SK-MEL-5 (cell line): ENCODE measurements around the gene ADGRL1. TPM values are rescaled to one million over a fixed set of nuclear protein-coding genes. Genes with fewer than 3 reads are reported as not detected.

Experiments used
- DNase-seq: peaks from one replicate; pipeline ENCODE4 v3.0.0-alpha.2; 2016; ENCODE audit warnings: low read depth, low spot score
- in situ Hi-C: cut with HindIII; loops from 2 replicates; pipeline ENCODE4 v1.10.0; 2016; ENCODE audit warnings: low sequenced_read_pairs, high pct_unique_total_duplicates, low pct_unique_long_range_greater_than_20kb
- total RNA-seq: library from RNA; depleted of rRNA; stranded (reverse); fragments of >200 nt; shearing (Covaris generic); gene quantifications from 2 replicates; pipeline ENCODE4 v1.2.3, GENCODE V29; 2014

Gene ADGRL1
- total RNA-seq, 1 experiment from 2014 or later, result 5.0 TPM

GRCh38 chr19:14175351-14175792 lies 30.6 kb downstream of the ADGRL1 start:
- in situ Hi-C loops, result no loop called here
- no peak for DNase-seq

- DNase-seq, result no peak
- in situ Hi-C loops, result no loop called here
Observed at GRCh38 chr19:14174883-14175282, 31.1 kb downstream of the ADGRL1 start.

DNA sequence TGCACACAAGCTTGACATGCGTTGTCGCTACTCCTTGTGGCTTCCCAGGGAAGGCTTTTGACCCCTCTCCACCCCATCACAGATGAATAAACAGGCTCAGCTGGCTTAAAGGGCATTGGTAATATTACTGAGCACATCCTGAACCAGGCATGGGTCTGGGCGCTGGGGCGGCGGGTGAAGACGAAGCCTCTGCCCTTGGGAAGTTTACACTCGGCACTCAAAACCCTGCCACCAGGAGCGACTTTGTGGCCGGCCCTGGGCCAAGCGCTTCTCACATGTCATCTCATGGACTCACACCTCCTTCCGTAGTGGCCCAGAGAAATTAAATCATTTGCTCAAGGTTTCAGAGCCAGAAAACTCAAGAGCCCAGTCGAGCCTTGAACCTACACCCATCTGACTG lies 37.0 kb downstream of the ADGRL1 start:
- DNase-seq, result no peak
- in situ Hi-C loops, result no loop called here

DNA sequence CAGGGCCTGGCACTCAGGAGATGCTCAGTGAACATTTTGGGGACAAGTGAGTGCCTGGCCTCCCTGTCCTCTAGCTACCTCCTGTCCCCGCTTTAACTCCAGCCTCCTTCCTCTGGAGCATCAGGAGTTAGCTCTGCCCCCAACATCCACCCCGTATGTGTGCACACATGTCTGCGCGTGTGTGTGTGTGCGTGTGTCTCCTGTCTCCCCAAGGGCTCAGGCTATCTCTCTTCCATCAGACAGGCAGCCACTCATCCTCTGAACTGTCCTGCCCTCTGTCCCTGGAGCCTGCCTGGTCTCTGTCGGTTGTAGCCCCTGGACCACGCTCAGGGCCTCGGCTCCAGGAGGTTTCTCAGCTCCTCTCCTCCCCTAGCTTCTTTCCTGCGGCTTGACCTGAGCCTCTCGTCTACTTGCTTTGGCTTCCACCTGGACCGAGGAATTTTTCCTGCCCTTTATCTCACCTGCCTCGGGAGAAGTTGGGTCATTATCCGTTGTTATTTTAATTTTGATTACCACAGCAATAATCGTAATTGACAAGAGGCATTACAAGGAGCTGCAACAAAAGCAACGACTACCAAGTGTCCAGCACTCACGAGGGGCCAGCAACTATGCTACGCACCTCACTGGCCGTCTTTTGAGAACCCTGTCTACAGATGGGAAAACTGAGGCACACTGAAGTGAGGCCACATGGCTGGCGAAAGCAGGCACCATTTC lies 37.6 kb downstream of the ADGRL1 start:
- in situ Hi-C loops, result no loop called here
- DNase-seq, result no peak

GRCh38 chr19:14167576-14168138 lies 38.3 kb downstream of the ADGRL1 start:
- DNase-seq, result no peak
- in situ Hi-C loops, result no loop called here

DNA sequence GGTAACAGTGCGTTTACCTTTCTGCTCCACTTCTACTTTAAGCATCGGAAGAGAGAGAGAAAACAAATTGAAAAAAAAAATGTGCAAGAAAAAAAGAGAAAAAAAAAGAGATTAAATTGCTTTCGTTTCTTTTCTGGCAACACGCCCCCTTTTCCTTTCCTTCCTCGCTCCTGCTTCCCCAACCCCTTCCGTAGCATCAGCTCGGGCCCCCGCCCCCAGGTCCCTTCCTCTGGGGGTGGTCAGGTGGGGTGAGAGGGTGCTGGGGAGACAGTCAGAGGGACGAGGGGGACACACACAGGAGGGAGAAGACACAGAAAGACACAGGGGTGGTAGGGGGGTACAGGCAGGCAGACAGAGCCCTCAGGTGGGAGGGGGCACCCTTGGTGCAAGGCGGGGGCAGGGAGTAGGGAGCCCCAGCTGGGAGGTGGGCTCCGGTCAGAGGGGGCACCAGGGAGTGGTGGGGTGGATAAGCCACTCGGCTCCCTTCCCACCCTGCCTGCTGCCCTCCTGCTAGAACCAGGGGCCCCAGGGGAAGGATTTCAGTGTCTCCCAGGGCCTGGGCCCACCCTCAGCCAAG lies 38.9 kb downstream of the ADGRL1 start:
- in situ Hi-C loops, result no loop called here
- no peak for DNase-seq

- in situ Hi-C loops, result no loop called here
Observed at GRCh38 chr19:14165990-14166830, 39.8 kb downstream of the ADGRL1 start.

DNA sequence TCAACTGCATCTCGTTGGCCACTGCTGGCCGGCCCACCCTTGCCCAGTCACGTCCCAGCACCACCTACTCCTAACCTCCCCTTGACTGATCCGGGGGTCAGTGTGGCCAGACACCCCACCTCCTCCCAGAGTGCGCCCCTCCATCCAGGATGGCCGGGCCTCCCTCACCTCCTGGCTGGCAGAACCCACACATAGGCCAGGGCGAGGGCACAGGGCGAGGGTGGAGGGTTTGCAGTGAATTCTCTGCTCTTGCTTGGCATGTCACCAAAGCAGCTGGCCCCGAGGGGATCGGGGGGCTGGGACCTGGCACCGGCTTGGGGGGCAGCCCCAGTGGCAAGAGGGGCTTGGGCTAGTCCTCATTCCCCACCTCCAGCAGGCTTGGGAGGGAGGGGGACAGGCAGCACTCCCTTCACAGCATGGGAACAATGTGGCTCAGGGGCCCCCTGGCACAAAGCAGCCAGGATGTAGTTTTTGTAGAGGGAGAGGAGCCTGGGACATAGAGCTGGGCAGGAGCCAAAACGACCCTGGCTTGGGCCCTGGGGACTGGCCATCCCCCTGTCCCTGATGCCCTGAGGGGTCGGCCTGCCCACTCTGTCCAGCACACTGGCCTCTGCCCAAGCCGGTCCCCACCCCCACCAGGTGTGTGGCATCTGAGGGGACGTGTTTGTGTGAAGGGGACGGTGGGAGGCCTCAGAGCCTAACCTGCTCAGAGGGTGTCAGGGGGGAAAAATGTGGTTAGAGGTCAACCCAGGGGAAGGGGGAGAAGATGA lies 41.1 kb downstream of the ADGRL1 start:
- in situ Hi-C loops, result no loop called here
- DNase-seq, result no peak

More at GRCh38 chr19:14165990-14166830, 39.8 kb downstream of the ADGRL1 start:
- DNase-seq, result no peak

DNA sequence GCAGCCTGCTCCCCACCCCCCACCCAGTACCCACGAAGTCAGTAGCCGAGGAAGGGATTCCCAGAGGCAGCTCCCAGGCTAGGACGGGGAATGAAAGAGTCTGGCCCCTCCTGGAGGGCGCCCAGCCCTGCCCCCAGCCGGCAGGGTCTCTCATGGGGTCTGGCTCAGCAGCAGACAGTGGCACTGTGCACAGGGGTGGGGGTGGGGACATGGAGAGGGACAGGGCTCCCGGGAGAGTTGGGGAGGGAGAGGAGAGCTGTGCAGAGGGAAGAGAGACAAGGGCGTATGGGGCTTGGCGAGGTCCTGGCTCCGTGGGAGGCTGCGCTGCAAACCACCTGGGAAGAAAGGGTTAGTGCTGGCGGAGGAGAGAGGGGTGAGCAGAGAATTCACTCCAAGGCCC lies 41.9 kb downstream of the ADGRL1 start:
- DNase-seq, result no peak
- in situ Hi-C loops, result no loop called here

- DNase-seq, result no peak
- in situ Hi-C loops, result no loop called here
Observed at GRCh38 chr19:14162871-14163297, 43.1 kb downstream of the ADGRL1 start.

DNA sequence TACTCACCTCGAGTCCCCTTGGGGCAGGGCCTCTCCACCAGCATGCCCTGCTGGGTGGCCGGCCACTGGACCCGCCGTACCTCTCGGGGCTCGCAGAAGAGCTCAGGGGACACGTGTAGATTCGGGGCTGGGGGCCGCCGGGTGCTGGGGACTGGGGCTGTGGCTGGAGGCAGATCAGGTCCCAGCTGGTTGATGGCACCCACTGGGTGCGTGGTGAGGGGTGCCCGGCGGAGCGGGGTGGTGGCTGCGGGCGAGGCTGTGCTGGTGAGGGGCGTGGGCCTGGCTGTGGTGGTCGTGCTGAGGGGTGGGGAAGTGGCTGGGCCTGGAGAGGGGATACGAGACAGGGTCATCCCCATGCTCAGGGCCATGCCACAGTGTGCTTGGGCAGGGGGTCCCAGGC lies 44.7 kb downstream of the ADGRL1 start:
- in situ Hi-C loops, result no loop called here
- DNase-seq, result no peak

- in situ Hi-C loops, result no loop called here
Observed at GRCh38 chr19:14160017-14160703, 45.8 kb downstream of the ADGRL1 start.

DNA sequence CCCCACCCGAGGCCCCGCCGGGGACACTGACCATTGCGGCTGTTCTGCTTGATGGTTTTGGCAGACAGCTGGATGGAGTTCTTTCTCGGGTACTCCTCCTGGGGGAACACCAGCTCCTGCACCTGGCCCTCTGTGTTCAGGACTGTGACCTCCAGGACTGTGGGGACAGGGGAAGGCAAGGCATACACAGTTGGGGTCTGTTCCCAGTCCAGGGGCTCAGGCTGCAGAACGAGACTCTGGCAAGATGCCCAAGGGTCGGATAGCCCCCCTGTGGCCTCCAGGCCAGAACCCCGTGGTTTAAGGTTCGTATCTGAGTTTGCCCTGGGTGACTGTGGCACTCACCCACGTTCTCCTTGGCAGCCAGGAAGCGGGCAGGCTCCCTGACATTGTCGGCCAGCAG lies 46.9 kb downstream of the ADGRL1 start:
- no peak for DNase-seq
- in situ Hi-C loops, result no loop called here

More at GRCh38 chr19:14160017-14160703, 45.8 kb downstream of the ADGRL1 start:
- DNase-seq, result no peak

GRCh38 chr19:14158276-14159023 lies 47.5 kb downstream of the ADGRL1 start:
- DNase-seq, result no peak
- in situ Hi-C loops, result no loop called here

DNA sequence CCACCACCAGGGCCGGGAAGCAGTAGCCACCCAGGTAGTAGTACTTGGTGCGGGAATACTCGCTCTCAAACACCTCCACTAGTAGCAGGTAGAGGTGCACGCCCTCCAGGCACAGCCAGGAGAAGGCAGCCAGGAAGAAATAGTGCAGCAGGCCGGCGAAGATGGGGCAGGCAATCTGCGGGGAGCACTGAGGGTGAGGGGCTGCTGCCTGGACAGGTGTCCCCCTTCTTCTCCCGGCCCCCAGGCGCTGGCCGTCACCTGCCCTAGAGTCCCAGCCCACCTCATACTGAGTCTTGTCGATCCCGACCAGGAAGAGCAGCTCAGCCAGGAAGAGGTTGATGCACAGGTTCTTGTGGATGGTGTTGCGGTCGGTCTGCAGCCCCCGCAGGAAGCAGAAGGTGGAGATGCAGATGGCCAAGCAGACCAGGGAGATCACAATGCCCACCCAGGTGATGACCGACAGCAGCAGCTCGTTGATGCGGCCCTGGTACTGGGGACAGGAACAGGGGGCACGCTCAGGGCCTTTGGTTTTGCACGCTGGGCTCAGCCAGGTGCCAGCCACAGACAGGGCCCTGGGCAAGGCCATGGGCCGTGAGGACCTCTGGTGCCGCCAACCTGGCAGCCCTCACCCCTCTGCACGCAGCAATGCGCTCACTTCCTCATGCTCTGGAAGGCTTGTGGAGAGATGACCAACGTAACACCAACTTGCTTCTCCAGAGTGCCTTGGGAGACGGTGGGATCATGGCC lies 48.8 kb downstream of the ADGRL1 start:
- in situ Hi-C loops, result no loop called here
- DNase-seq, result no peak

DNA sequence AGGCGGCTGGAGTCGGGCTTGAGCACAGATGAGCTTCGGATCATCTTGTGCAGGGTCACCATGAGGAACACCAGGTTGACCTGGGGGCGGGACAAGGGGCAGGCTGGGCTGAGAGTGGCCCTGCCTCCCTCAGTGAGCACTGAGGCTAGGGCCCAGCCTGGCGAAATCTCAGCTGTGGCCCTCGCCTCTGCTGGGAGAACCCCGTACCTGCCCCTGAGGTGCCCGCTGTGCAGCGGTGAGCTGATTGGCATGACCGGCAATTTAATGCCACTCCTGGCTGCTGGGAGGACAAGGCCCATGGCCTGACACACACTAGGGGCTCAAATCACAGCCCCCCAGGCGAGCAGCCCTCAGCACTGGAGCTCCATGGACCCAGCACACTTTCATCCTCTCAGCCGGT lies 49.8 kb downstream of the ADGRL1 start:
- in situ Hi-C loops, result no loop called here
- DNase-seq, result no peak
